ENCODE measurements around the gene ERICH6B. TPM values are rescaled to one million over a fixed set of nuclear protein-coding genes. Genes with fewer than 3 reads are reported as not detected.

Gene ERICH6B
- total and polyA plus RNA-seq, 2 of the 8 experiments (the other 6 are each of a cell fraction or from before 2014, with no cell fraction given): not detected

- Histone ChIP-seq H2AFZ (ENCODE audit: low read length) (no peak overlapping the region), H4K5ac (ENCODE audit: insufficient read length, low read depth, low read length) (no peak overlapping the region), H3K23me2 (ENCODE audit: low read depth, low read length) (no peaks in the 10 kb centered on the region), H3K56ac (replicated peaks; ENCODE audit: insufficient read length, low read depth, low read length) (no peak overlapping the region), H3K9me3 (ENCODE audit: insufficient read depth in 2 of 2, low read depth in 1 of 2, low read length in 1 of 2) (no peaks in the 10 kb centered on the region), H3K9ac (replicated peaks in 1 of 4; ENCODE audit: extremely low read depth in 1 of 4, low read depth in 3 of 4, low read length in 3 of 4) (no peak overlapping the region), H2BK15ac (ENCODE audit: low read length) (no peak overlapping the region), H3K27me3 (replicated peaks in 1 of 4; ENCODE audit: control insufficient read depth in 3 of 4, extremely low read depth in 1 of 4, insufficient read depth in 3 of 4, low read length in 3 of 4) (no peaks in the 10 kb centered on the region; a peak in 2 of 7 replicates), H2AK5ac (ENCODE audit: low read depth, low read length) (no peak overlapping the region), H2BK5ac (ENCODE audit: low read depth, low read length) (no peak overlapping the region), H4K91ac (replicated peaks; ENCODE audit: insufficient read length, low read length) (no peak overlapping the region), H3K4me1 (replicated peaks in 1 of 4; ENCODE audit: control insufficient read depth in 3 of 4, insufficient read depth in 4 of 4, low read length in 3 of 4) (no peaks in the 10 kb centered on the region), H3K23ac (ENCODE audit: insufficient read length) (no peak overlapping the region), H3K4me3 (ENCODE audit: extremely low read depth in 1 of 4, insufficient read depth in 2 of 4, low read depth in 3 of 4, low read length in 4 of 4) (no peak overlapping the region), H3K4me2 (ENCODE audit: insufficient read depth in 1 of 2, low read depth in 2 of 2, low read length in 2 of 2) (no peak overlapping the region), H3K18ac (ENCODE audit: extremely low read depth, low read length) (no peak overlapping the region), H3K27ac (ENCODE audit: low read depth, low read length) (no peak overlapping the region), H3K14ac (ENCODE audit: insufficient read length) (no peak overlapping the region), H3K79me1 (ENCODE audit: low read depth, low read length) (no peaks in the 10 kb centered on the region), H4K20me1 (replicated peaks in 1 of 2; ENCODE audit: control insufficient read depth in 1 of 2, insufficient read depth in 2 of 2, low read length in 2 of 2) (peaks cover 0 to 2% of the 10 kb centered on the region in 2 experiments), H2BK20ac (ENCODE audit: low read length) (no peak overlapping the region), H4K8ac (ENCODE audit: extremely low read depth, insufficient read depth, low read length) (no peak overlapping the region), H2BK12ac (ENCODE audit: low read depth, low read length) (no peak overlapping the region), H2BK120ac (replicated peaks; ENCODE audit: low read depth, low read length) (no peak overlapping the region), H3K79me2 (ENCODE audit: control insufficient read depth in 1 of 2, insufficient read depth in 2 of 2, low read length in 2 of 2) (no peaks in the 10 kb centered on the region), H3K36me3 (ENCODE audit: control insufficient read depth in 2 of 4, insufficient read depth in 4 of 4, low read length in 3 of 4) (peaks cover 4 to 24% (median 15%) of the 10 kb centered on the region in 4 experiments; a peak in 7 of 8 replicates), H3K4ac (replicated peaks; ENCODE audit: insufficient read length, low read depth, low read length) (no peak overlapping the region)
- WGBS, 2 experiments (ENCODE audit: extremely low coverage in 1 of 2, insufficient coverage in 1 of 2, insufficient read length in 1 of 2, insufficient replicate concordance in 2 of 2, low coverage in 1 of 2, low lambda C conversion rate in 2 of 2, missing lambda C conversion rate in 1 of 2): 85% methylated on average over 2 of the region's 2 CpGs; no CpG with 5 or more reads in 1 of the 2 experiments
- DNase-seq (ENCODE audit: low read depth in 1 of 2, low spot score in 2 of 2) (no peak), FAIRE-seq (no peak)
- TF ChIP-seq CTBP2 (IDR thresholded peaks at IDR 0.05; ENCODE audit: borderline replicate concordance, insufficient read depth, insufficient read length, low read length) (no peak), ATF3 (IDR thresholded peaks at IDR 0.05; ENCODE audit: insufficient read depth, low read depth, low read length) (no peak), BRCA1 (IDR thresholded peaks at IDR 0.05; ENCODE audit: low read depth, low read length) (no peak), CBX8 (IDR thresholded peaks at IDR 0.05; ENCODE audit: borderline replicate concordance, low read depth, low read length) (no peak), SIX5 (IDR thresholded peaks at IDR 0.05; ENCODE audit: low read depth, low read length) (no peak), KDM5A (IDR thresholded peaks at IDR 0.05; ENCODE audit: low read length) (no peak), USF2 (IDR thresholded peaks at IDR 0.05; ENCODE audit: low read length) (no peak), POU5F1 (IDR thresholded peaks at IDR 0.05; ENCODE audit: low read depth, low read length) (no peak), RXRA (IDR thresholded peaks at IDR 0.05; ENCODE audit: insufficient read depth, low read depth, low read length) (no peak), CHD2 (IDR thresholded peaks at IDR 0.05; ENCODE audit: low read length) (no peak), E2F6 (IDR thresholded peaks at IDR 0.05) (no peak)
- CTCF ChIA-PET (ENCODE audit: partially characterized antibody): interaction anchor here (1.0 kb wide), 1 partner anchor 87 kb away, joined by 3 read pairs; no protein-coding TSS in a partner anchor
- POLR2A ChIA-PET (ENCODE audit: partially characterized antibody): no interaction called here
Measured at GRCh38 chr13:45522571-45522970, 93.0 kb downstream of the ERICH6B start.
